ENCODE data around the gene RAB11FIP4. TPM values are rescaled to one million over a fixed set of nuclear protein-coding genes. Genes with fewer than 3 reads are reported as not detected.

RAB11FIP4 gene
- total and polyA plus RNA-seq, 4 donors: 1.5 to 16.0 (median 3.3) TPM

DNA sequence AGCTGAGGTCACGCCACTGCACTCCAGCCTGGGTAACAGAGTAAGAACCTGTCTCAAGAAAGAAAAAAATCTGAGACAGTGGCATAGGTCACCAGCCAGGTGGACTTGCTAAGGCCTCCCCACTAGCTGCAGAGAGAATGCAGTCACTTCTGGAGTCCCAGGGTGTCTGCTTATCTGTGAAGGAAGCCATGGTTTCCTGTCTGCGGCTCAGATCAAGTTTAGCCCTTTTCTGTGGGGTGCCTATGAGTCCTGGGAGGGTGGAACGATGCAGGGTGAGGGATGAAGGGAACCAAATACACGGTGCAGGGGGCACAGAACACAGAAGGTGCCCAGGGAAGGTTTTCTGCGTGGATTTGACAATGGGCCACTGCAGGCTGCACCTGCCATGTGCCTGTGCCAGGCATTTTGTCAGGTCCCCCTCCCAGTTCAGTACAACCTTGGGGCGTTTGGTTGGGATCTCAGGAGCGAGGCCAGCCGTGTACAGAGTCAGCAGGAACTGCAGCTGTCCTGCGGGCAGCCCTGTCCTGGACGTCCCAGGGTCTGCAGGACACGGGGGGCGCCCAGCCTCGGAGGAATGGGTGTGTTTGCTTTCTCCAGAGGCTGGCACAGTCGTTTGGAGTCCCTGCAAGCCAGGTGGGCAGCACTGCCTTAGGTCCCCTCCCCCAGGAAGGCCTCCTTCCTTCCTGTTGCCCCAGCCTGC, 41.8 kb downstream of the RAB11FIP4 start:
- Histone ChIP-seq H3K9ac (ENCODE audit: low read depth in 1 of 2, low read length in 2 of 2) (no peak overlapping the region), H3K4me1 (ENCODE audit: control insufficient read depth in 4 of 4, insufficient read depth in 4 of 4, low read length in 3 of 4) (no peaks in the 10 kb centered on the region), H3K27me3 (ENCODE audit: control insufficient read depth in 4 of 4, insufficient read depth in 4 of 4, low read length in 3 of 4) (peaks cover 0 to 2% (median 0%) of the 10 kb centered on the region in 4 donors), H3K4me3 (ENCODE audit: low read depth in 1 of 3, low read length in 3 of 3) (no peak overlapping the region), H3K36me3 (ENCODE audit: control insufficient read depth in 4 of 4, insufficient read depth in 3 of 4, low read depth in 1 of 4, low read length in 3 of 4) (no peaks in the 10 kb centered on the region), H3K27ac (ENCODE audit: low read depth in 1 of 2, low read length in 2 of 2) (no peak overlapping the region), H3K9me3 (ENCODE audit: control insufficient read depth in 4 of 4, low read length in 3 of 4) (no peaks in the 10 kb centered on the region)
- WGBS: 66% methylated on average over 14 of the region's 14 CpGs
- DNase-seq (ENCODE audit: low spot score): no peak
- TF ChIP-seq, protein P1, sequence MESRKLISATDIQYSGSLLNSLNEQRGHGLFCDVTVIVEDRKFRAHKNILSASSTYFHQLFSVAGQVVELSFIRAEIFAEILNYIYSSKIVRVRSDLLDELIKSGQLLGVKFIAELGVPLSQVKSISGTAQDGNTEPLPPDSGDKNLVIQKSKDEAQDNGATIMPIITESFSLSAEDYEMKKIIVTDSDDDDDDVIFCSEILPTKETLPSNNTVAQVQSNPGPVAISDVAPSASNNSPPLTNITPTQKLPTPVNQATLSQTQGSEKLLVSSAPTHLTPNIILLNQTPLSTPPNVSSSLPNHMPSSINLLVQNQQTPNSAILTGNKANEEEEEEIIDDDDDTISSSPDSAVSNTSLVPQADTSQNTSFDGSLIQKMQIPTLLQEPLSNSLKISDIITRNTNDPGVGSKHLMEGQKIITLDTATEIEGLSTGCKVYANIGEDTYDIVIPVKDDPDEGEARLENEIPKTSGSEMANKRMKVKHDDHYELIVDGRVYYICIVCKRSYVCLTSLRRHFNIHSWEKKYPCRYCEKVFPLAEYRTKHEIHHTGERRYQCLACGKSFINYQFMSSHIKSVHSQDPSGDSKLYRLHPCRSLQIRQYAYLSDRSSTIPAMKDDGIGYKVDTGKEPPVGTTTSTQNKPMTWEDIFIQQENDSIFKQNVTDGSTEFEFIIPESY (IDR thresholded peaks at IDR 0.05): no peak
- TF ChIP-seq, protein P2, sequence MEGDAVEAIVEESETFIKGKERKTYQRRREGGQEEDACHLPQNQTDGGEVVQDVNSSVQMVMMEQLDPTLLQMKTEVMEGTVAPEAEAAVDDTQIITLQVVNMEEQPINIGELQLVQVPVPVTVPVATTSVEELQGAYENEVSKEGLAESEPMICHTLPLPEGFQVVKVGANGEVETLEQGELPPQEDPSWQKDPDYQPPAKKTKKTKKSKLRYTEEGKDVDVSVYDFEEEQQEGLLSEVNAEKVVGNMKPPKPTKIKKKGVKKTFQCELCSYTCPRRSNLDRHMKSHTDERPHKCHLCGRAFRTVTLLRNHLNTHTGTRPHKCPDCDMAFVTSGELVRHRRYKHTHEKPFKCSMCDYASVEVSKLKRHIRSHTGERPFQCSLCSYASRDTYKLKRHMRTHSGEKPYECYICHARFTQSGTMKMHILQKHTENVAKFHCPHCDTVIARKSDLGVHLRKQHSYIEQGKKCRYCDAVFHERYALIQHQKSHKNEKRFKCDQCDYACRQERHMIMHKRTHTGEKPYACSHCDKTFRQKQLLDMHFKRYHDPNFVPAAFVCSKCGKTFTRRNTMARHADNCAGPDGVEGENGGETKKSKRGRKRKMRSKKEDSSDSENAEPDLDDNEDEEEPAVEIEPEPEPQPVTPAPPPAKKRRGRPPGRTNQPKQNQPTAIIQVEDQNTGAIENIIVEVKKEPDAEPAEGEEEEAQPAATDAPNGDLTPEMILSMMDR (IDR thresholded peaks at IDR 0.05; ENCODE audit: low read depth, low read length, missing input control): no peak
- TF ChIP-seq MAX (IDR thresholded peaks at IDR 0.05) (no peak), NR2F2 (IDR thresholded peaks at IDR 0.05) (no peak)

GRCh38 chr17:31433811-31434726, 42.6 kb downstream of the RAB11FIP4 start:
- no peaks in the 10 kb centered on the region for H3K9me3 ChIP-seq (ENCODE audit: control insufficient read depth in 4 of 4, low read length in 3 of 4)
- WGBS: 83% methylated on average over 21 of the region's 21 CpGs
- H3K27ac ChIP-seq (ENCODE audit: low read depth in 1 of 2, low read length in 2 of 2): no peak overlapping the region
- no peaks in the 10 kb centered on the region for H3K4me1 ChIP-seq (ENCODE audit: control insufficient read depth in 4 of 4, insufficient read depth in 4 of 4, low read length in 3 of 4)
- H3K9ac ChIP-seq (ENCODE audit: low read depth in 1 of 2, low read length in 2 of 2): no peak overlapping the region
- no peak for DNase-seq (ENCODE audit: low spot score)
- H3K27me3 ChIP-seq (ENCODE audit: control insufficient read depth in 4 of 4, insufficient read depth in 4 of 4, low read length in 3 of 4): peaks cover 0 to 2% (median 0%) of the 10 kb centered on the region in 4 donors
- H3K36me3 ChIP-seq (ENCODE audit: control insufficient read depth in 4 of 4, insufficient read depth in 3 of 4, low read depth in 1 of 4, low read length in 3 of 4): no peaks in the 10 kb centered on the region
- TF ChIP-seq RAD21 (IDR thresholded peaks at IDR 0.05): no peak
- H3K4me3 ChIP-seq (ENCODE audit: low read depth in 1 of 3, low read length in 3 of 3): no peak overlapping the region

DNA sequence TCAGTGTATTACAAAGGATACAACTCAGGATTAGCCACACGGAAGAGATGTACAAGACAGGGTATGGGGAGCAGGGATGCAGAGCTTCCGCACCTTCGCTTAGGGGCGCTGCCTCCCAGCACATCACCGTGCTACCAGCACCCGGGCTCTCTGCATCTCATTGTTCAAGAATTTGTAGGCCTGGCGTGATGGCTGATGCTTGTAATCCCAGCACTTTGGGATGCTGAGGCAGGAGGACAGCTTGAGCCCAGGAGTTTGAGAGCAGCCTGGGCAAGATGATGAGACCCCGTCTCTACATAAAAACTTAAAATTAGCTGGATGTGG, 43.2 kb downstream of the RAB11FIP4 start:
- DNase-seq (ENCODE audit: low spot score): no peak
- WGBS: 90% methylated on average over 8 of the region's 8 CpGs

More for the DNA sequence above, 43.2 kb downstream of the RAB11FIP4 start:
- H3K27me3 ChIP-seq (ENCODE audit: control insufficient read depth in 4 of 4, insufficient read depth in 4 of 4, low read length in 3 of 4): peaks cover 0 to 2% (median 0%) of the 10 kb centered on the region in 4 donors
- peaks cover 0 to 2% (median 0%) of the 10 kb centered on the region in 4 donors for H3K4me1 ChIP-seq (ENCODE audit: control insufficient read depth in 4 of 4, insufficient read depth in 4 of 4, low read length in 3 of 4)
- H3K4me3 ChIP-seq (ENCODE audit: low read depth in 1 of 3, low read length in 3 of 3): no peak overlapping the region
- H3K9ac ChIP-seq (ENCODE audit: low read depth in 1 of 2, low read length in 2 of 2): no peak overlapping the region
- no peaks in the 10 kb centered on the region for H3K9me3 ChIP-seq (ENCODE audit: control insufficient read depth in 4 of 4, low read length in 3 of 4)
- H3K36me3 ChIP-seq (ENCODE audit: control insufficient read depth in 4 of 4, insufficient read depth in 3 of 4, low read depth in 1 of 4, low read length in 3 of 4): no peaks in the 10 kb centered on the region
- TF ChIP-seq YY1 (IDR thresholded peaks at IDR 0.05) (no peak), NR2F2 (IDR thresholded peaks at IDR 0.05) (no peak), HNF4A (conservative IDR thresholded peaks at IDR 0.05) (no peak), JUND (IDR thresholded peaks at IDR 0.05) (no peak), GABPA (IDR thresholded peaks at IDR 0.05 in 1 of 2, conservative IDR thresholded peaks at IDR 0.05 in 1 of 2) (no peak), TAF1 (conservative IDR thresholded peaks at IDR 0.05) (no peak)
- H3K27ac ChIP-seq (ENCODE audit: low read depth in 1 of 2, low read length in 2 of 2): no peak overlapping the region

Measured in liver (tissue), 9 donors.